Measurements from ENCODE around the gene FETUB.

DNA sequence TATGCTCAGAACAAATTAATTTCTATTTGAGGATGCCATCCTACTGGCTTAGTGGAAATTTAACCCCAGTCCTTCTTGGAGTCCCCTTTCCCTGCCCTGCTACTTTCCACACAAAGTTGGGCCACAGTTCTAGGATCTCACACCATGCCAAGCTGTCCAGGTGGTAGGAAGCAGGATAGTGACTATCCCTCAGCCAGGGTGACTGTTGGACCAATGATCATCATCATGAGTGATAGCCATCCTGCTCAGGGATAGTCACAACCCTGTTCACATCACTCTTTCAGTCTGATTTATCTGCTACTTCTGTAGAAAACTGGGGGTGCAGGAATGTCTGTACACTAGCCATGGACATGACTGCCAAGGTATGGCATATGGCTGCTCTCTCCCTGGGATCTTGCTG lies 38.4 kb downstream of the FETUB start:
- TF ChIP-seq, protein P1, sequence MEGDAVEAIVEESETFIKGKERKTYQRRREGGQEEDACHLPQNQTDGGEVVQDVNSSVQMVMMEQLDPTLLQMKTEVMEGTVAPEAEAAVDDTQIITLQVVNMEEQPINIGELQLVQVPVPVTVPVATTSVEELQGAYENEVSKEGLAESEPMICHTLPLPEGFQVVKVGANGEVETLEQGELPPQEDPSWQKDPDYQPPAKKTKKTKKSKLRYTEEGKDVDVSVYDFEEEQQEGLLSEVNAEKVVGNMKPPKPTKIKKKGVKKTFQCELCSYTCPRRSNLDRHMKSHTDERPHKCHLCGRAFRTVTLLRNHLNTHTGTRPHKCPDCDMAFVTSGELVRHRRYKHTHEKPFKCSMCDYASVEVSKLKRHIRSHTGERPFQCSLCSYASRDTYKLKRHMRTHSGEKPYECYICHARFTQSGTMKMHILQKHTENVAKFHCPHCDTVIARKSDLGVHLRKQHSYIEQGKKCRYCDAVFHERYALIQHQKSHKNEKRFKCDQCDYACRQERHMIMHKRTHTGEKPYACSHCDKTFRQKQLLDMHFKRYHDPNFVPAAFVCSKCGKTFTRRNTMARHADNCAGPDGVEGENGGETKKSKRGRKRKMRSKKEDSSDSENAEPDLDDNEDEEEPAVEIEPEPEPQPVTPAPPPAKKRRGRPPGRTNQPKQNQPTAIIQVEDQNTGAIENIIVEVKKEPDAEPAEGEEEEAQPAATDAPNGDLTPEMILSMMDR (IDR thresholded peaks at IDR 0.05) = no peak
- no peak for TF ChIP-seq EZH2 (IDR thresholded peaks at IDR 0.05; ENCODE audit: borderline replicate concordance, insufficient read depth, low read depth, low read length, poor library complexity, severe bottlenecking)
